ENCODE results near the gene CLDN12. TPM values are rescaled to one million over a fixed set of nuclear protein-coding genes. Genes with fewer than 3 reads are reported as not detected.

Gene CLDN12
- total RNA-seq, 1 experiment from 2014 or later: 31.5 TPM

DNA sequence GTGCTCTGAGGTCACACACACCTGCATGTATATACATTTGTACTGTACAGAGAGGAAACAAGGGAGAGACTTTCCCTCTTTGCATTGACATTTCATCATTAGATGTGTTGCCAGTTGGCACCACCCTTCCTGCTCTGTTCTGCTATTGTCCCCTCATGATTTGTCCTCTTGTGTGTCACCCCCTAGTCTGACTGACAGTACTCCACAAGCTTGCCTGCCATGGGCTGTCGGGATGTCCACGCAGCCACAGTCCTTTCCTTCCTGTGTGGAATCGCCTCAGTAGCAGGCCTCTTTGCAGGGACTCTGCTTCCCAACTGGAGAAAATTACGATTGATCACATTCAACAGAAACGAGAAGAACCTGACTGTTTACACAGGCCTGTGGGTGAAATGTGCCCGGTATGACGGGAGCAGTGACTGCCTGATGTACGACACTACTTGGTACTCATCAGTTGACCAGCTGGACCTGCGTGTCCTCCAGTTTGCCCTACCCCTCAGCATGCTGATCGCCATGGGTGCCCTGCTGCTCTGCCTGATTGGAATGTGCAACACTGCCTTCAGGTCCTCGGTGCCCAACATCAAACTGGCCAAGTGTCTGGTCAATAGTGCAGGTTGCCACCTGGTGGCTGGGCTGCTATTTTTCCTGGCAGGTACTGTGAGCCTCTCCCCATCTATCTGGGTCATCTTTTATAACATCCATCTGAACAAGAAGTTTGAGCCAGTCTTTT is 9.4 kb downstream of the CLDN12 start:
- no peaks in the 10 kb centered on the region; the same call in 1 of the 2 replicates for H3K36me3 ChIP-seq (replicated peaks; ENCODE audit: control insufficient read depth, insufficient read depth, low read length)
- no peaks in the 10 kb centered on the region for H3K27me3 ChIP-seq (ENCODE audit: control insufficient read depth, insufficient read depth, low read length)
- peak; percentile 19 for DNase-seq
- H3K4me3 ChIP-seq (ENCODE audit: insufficient read depth, low read depth, low read length): no peak overlapping the region

DNA sequence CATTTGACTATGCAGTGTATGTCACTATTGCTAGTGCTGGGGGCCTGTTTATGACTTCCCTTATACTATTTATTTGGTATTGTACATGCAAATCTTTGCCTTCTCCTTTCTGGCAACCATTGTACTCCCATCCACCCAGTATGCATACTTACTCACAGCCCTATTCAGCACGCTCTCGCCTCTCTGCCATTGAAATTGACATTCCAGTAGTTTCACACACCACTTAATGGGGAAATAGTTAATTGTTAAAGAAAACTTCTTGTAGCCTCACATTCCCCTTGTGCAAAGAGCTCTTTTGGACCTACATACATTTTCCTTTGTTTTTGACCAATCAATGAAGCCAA is 9.9 kb downstream of the CLDN12 start:
- H3K36me3 ChIP-seq (replicated peaks; ENCODE audit: control insufficient read depth, insufficient read depth, low read length): no peaks in the 10 kb centered on the region; the same call in 1 of the 2 replicates
- H3K27me3 ChIP-seq (ENCODE audit: control insufficient read depth, insufficient read depth, low read length): no peaks in the 10 kb centered on the region
- no peak overlapping the region for H3K4me3 ChIP-seq (ENCODE audit: insufficient read depth, low read depth, low read length)
- no peak for DNase-seq

DNA sequence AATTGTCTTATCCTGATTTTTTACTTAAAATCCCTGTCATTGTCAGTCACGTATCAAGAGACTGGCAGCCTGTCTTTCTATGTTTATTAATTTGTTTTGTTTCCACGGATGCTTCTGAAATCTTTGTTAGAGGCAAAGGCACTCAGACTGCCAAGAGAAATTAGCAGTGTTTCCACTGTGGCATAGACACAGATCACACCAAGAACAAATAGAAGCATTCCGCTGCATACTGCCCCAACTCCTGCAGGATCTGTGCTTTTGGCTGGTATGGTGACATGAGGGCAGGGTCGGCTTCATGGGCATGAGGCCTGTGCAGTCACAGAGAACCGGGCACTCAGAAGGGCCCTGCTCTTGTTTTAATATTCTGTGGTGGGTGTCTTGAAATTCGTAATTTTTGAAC is 18.4 kb downstream of the CLDN12 start:
- H3K4me3 ChIP-seq (ENCODE audit: insufficient read depth, low read depth, low read length): no peak overlapping the region
- no peak for DNase-seq
- H3K36me3 ChIP-seq (replicated peaks; ENCODE audit: control insufficient read depth, insufficient read depth, low read length): no peaks in the 10 kb centered on the region
- H3K27me3 ChIP-seq (ENCODE audit: control insufficient read depth, insufficient read depth, low read length): no peaks in the 10 kb centered on the region

DNA sequence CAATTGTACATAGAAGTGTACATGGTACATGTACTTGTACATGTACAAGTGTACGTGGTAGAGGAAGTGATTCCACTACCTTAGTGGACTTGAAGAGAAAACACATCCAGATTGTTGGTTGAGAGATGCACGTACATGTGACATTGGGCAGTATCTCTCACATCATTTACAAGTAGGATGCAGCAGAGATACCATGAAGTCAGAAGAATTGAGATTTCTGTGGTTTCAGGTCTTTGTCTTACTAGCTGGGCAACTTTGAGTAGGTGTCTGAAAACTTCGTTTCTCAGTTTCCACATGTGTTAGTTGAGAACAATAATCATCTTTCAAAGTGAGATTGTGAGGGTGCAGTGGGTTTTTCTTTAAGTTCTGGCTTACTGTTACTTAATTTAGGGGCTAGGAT is 21.5 kb downstream of the CLDN12 start:
- no peak for DNase-seq
- H3K4me3 ChIP-seq (ENCODE audit: insufficient read depth, low read depth, low read length): no peak overlapping the region
- no peaks in the 10 kb centered on the region for H3K36me3 ChIP-seq (replicated peaks; ENCODE audit: control insufficient read depth, insufficient read depth, low read length)
- no peaks in the 10 kb centered on the region for H3K27me3 ChIP-seq (ENCODE audit: control insufficient read depth, insufficient read depth, low read length)

DNA sequence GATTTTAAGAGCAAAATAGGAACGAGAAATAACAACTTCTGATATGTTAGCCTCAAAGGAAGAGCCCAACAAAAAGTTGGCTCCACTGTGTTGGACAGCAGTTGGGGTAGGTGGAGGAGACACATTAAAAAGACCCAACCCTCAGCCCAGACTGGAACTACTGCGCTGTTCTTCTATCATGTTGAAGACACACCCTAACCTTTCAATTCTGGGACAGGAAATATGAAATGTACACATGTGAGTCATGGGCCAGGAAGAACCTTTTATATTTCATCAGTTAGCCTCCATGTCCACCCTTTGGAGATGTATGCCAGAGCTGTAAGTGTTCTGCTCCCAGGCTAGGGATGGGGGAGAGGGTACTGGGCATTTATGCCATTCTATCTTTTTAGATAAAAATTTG is 22.1 kb downstream of the CLDN12 start:
- DNase-seq: no peak
- H3K27me3 ChIP-seq (ENCODE audit: control insufficient read depth, insufficient read depth, low read length): no peaks in the 10 kb centered on the region
- H3K4me3 ChIP-seq (ENCODE audit: insufficient read depth, low read depth, low read length): no peak overlapping the region
- H3K36me3 ChIP-seq (replicated peaks; ENCODE audit: control insufficient read depth, insufficient read depth, low read length): no peaks in the 10 kb centered on the region

DNA sequence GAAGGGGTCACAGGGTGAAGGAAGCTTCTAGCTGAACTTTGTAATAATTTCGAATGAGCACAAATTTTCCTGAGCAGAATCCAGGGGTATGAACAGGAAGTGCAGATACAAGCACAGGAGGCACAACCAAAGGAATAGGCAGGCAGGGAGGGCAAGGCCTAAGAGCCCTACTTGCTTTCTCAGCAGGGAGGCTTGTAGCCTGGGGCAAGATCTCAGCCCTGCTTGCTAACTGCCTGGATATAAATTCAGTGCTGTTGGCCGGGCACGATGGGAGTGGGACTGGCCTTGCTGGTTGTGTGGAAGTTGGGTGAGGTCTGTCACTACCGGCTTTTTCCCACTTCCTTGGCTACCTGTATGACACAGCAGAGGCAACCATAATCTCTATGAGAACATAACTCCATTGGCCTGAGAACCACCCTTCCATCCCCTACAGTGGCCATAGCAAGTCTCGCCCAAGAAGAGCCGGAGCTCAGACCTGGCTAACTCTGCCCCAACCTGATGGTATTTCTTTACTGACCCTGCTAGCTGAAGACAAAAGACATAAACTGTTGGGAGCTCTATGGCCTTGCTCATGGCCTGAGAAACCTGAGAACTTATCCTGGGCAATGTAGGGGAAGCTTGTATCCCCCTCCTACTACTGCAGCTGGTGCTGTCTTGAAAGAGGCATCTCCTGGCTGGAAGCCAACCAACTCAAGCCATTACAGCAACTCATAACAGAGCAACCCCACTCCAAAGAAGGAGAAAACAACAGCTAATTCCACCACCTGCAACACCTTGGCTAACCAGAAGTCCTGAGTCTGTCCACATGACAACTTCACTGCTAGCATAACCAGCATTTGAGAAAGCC is 27.6 kb downstream of the CLDN12 start:
- DNase-seq: no peak
- Histone ChIP-seq H3K27me3 (ENCODE audit: control insufficient read depth, insufficient read depth, low read length) (no peaks in the 10 kb centered on the region), H3K4me3 (ENCODE audit: insufficient read depth, low read depth, low read length) (no peak overlapping the region), H3K36me3 (replicated peaks; ENCODE audit: control insufficient read depth, insufficient read depth, low read length) (no peaks in the 10 kb centered on the region)

DNA sequence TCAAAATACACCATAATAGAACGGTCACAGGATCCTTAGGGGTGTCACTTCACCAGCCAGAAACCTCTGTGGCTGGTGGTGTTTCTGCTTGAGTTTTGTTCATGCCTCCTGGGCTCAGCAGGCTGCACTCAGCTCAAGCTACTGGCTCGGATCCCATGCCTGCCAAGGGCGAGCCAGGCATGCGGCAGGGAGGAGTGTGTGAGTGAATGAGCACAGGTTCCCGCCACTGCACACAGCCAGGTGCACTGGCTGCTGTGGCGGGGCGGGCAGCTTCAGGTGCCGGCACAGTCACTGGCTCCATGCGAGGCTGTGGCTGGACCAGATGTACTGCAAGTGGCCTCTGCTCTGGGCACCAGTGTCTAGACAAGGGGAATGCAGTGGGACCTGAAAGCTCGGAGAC is 29.5 kb downstream of the CLDN12 start:
- Histone ChIP-seq H3K36me3 (replicated peaks; ENCODE audit: control insufficient read depth, insufficient read depth, low read length) (no peaks in the 10 kb centered on the region), H3K4me3 (ENCODE audit: insufficient read depth, low read depth, low read length) (no peak overlapping the region), H3K27me3 (ENCODE audit: control insufficient read depth, insufficient read depth, low read length) (no peaks in the 10 kb centered on the region)
- DNase-seq: no peak

DNA sequence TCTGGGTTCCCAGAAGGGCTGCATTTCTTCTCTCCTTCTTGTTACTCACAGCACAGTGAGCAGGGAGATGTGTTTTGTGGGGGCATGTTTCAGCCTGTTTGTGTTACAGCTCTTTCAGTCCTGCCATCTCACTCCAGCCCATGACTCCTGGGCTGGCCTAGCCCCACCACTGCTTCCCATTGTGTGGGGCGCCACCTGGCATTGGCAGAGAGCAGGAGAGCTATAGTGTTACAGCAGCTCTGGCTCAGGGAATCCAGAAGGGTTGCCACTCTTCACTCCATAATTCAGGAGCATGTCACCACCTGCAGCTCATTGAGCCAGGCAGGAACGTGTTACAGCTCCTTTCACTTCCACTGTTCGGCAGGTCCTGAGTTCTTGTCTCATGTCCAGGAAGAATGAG is 30.0 kb downstream of the CLDN12 start:
- no peak for DNase-seq
- H3K36me3 ChIP-seq (replicated peaks; ENCODE audit: control insufficient read depth, insufficient read depth, low read length): no peaks in the 10 kb centered on the region
- no peak overlapping the region for H3K4me3 ChIP-seq (ENCODE audit: insufficient read depth, low read depth, low read length)
- H3K27me3 ChIP-seq (ENCODE audit: control insufficient read depth, insufficient read depth, low read length): no peaks in the 10 kb centered on the region

DNA sequence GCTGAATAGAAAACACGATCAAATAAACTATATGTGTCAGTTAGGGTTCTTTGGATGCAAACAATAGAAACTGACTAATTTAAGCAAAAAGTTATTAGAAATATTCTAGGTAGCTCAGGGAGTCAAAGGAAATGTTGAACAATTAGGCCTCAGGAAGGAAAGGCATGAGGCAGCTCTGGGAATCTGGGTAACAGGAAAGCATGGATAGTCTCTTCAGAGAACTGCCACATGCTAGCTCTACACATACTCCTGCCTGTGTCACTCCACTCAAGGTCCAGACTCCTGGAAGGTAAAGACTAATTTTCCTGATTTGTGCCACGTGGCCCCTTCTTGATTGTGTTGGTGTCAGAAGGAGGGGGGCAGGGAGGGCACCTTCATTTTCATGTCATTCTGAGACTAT is 42.4 kb downstream of the CLDN12 start:
- Histone ChIP-seq H3K4me3 (ENCODE audit: insufficient read depth, low read depth, low read length) (no peak overlapping the region), H3K36me3 (replicated peaks; ENCODE audit: control insufficient read depth, insufficient read depth, low read length) (no peaks in the 10 kb centered on the region), H3K27me3 (ENCODE audit: control insufficient read depth, insufficient read depth, low read length) (no peaks in the 10 kb centered on the region)
- DNase-seq: no peak

DNA sequence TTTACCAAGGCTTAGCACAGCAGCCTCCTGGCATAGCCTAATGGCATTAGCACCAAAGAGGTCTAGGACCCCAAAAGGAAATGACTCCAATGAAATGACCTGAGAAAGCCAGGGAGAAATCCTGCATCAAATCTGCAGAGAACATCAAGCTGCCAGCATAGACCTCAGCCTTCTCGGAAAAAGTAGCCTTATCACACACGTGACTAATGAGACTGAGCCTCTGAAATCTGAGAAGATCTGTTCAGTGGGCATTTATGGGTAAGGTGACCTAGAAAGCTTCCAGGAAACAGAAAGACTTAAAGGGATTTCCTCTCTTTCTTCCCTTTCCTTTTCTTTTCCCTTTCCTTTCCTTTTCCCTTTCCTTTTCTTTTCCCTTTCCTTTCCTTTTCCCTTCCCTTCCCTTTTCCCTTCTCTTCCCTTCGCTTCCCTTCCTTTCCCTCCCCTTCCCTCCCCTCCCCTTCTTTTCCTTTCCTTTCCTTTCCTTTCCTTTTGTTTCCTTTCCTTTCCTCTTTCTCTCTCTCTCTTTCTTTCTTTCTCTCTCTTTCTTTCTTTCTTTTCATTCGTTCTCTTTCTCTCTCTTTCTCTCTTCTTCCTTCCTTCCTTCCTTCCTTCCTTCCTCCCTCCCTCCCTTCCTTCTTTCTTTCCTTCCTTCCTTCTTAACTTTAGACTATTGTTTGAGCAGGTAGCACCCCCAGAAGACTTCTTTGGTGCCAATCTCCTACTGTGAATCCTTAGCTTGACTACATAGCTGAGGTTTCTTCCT is 43.1 kb downstream of the CLDN12 start:
- H3K27me3 ChIP-seq (ENCODE audit: control insufficient read depth, insufficient read depth, low read length): no peaks in the 10 kb centered on the region

DNA sequence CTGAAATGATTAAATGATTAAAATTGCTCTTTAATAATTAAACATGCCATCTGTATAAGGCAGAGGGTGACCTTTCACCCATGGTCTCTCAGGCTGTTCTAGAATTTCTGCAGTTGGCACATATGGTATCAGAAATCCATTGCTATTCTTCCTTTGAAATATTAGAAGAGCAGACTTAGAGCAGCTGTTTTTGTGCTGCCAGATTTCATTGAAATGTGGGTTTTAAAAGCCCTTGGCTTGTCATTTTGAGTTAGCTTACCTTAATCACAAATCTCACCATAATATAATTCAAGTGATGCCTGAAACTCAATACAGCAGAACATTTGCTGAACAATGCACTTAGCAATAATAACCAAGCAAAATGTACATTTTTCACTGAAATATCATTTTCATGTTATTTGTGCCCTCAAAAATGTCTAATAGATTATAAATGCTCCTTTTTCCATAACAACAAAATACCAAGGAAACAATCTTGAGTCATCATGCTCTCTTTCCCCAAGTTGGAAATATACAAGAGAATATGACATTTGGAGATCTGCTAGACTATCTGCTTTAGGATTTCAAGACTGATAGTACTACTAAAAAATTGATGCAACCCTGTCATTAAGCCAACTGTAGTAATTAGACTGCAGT is 50.1 kb downstream of the CLDN12 start:
- DNase-seq: no peak
- Histone ChIP-seq H3K36me3 (replicated peaks; ENCODE audit: control insufficient read depth, insufficient read depth, low read length) (no peaks in the 10 kb centered on the region), H3K27me3 (ENCODE audit: control insufficient read depth, insufficient read depth, low read length) (no peaks in the 10 kb centered on the region), H3K4me3 (ENCODE audit: insufficient read depth, low read depth, low read length) (no peak overlapping the region)

More for the DNA sequence above, 43.1 kb downstream of the CLDN12 start:
- DNase-seq: no peak
- no peaks in the 10 kb centered on the region for H3K36me3 ChIP-seq (replicated peaks; ENCODE audit: control insufficient read depth, insufficient read depth, low read length)
- H3K4me3 ChIP-seq (ENCODE audit: insufficient read depth, low read depth, low read length): no peak overlapping the region

DNA sequence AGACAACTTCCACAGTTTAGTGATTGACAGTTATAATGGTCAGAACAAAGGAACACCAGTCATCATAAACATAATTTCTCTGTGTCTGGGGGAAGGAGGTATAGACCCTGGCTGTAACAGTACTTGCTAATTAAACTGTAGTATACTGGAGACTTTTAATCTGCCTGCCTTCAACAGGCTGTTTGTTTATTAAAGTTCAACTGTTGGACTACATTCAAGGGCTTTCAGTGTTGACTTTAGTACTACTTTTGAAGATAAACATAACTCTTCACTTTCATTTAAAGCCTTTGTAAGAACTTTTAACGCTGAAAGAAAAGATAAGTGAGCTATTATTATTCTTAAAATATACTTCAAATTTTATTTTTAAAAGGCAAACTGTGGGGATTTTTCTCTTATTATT is 50.7 kb downstream of the CLDN12 start:
- no peaks in the 10 kb centered on the region for H3K36me3 ChIP-seq (replicated peaks; ENCODE audit: control insufficient read depth, insufficient read depth, low read length)
- H3K4me3 ChIP-seq (ENCODE audit: insufficient read depth, low read depth, low read length): no peak overlapping the region
- DNase-seq: no peak
- H3K27me3 ChIP-seq (ENCODE audit: control insufficient read depth, insufficient read depth, low read length): no peaks in the 10 kb centered on the region

DNA sequence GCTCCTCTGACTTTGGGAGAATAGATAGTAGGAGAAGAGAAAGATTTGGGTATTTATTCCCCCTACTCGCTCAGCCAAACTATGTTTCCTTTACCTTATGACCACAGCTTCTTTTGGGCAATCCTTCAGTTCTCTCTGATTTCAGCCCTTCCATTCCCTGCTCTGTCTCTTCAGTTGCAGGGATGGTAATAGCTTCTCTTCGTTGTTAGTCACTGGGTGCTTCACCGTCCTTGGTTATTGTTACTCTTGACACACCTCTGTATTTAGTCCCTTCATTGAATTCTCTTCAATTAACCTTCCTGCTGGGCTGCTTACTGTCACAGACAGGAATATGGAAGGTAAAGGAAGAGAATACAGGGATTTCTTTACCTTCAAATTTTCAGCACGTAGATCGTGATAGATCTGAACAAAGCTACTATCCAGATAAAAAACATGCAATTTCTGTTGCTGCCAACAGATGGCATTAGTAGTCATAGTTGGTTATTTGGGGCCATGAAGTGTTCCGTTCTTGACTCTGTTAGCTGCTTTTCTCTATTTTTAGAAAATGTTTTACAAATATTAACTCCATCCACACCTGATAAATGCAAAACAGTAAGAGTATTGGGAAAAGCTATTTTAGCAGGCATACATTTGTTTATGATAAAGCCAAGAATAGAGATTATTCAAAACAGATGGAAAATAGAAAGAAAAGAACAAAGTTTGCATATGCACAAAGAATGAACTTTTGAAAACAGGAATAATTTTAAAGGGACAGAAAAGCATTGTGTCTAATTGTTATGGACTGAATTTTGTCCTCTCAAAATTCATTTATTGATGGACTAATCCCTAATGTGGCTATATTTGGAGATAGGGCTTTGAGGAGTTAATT is 52.1 kb downstream of the CLDN12 start:
- peak; percentile 39 for DNase-seq
- no peak overlapping the region for H3K4me3 ChIP-seq (ENCODE audit: insufficient read depth, low read depth, low read length)
- H3K36me3 ChIP-seq (replicated peaks; ENCODE audit: control insufficient read depth, insufficient read depth, low read length): no peaks in the 10 kb centered on the region
- no peaks in the 10 kb centered on the region for H3K27me3 ChIP-seq (ENCODE audit: control insufficient read depth, insufficient read depth, low read length)

DNA sequence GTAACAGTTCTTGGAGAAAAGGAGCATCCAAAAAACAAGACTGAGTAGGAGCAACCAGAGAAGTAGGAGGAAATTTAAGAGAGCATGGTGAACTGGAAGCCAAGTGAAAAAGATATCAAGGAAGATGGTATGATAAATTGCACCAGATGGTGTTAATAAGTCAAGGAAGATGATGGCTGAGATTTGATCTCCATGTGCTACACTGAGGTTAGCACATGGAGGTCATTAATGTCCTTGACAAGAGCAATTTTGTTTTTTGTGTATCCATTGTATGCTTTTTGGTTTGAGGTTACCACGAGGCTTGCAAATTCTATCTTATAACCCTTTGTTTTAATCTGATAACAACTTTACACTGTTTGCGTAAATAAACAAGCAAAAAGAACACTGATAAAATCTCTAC is 54.8 kb downstream of the CLDN12 start:
- DNase-seq: no peak
- H3K4me3 ChIP-seq (ENCODE audit: insufficient read depth, low read depth, low read length): no peak overlapping the region
- no peaks in the 10 kb centered on the region for H3K27me3 ChIP-seq (ENCODE audit: control insufficient read depth, insufficient read depth, low read length)
- no peaks in the 10 kb centered on the region for H3K36me3 ChIP-seq (replicated peaks; ENCODE audit: control insufficient read depth, insufficient read depth, low read length)
